Measurements from ENCODE around the gene CD79A. TPM values are rescaled to one million over a fixed set of nuclear protein-coding genes. Genes with fewer than 3 reads are reported as not detected.
A peak's percentile ranks its signal among the peaks of the same experiment; 100 is the strongest.

Gene CD79A
- total RNA-seq, 1 donor from 2014 or later = not detected

DNA sequence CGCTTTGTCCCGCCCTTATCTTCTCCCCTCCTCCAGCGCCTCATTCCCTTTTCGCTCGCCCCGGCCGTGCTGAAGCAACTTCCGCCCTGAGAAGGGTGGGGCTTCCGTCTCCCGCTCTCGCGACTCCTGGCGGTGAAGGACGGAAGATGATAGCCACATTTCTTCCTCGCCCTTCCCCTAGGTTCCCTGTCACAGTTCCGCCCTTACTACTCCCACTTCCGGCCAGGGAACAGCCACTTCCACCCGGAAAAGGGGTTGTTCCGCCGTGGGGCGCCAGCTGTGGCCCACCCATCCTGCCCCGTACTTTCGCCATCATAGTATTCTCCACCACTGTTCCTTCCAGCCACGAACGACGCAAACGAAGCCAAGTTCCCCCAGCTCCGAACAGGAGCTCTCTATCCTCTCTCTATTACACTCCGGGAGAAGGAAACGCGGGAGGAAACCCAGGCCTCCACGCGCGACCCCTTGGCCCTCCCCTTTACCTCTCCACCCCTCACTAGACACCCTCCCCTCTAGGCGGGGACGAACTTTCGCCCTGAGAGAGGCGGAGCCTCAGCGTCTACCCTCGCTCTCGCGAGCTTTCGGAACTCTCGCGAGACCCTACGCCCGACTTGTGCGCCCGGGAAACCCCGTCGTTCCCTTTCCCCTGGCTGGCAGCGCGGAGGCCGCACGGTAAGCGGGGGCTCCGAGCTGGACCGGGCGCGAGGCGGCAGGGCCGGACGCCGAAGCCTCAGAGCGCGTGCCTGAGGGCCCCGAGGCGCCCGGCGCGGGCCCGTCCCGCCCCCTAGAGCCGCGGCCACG is 17.3 kb upstream of the CD79A start, which contains the start of gene RPS19:
Gene RPS19 (plus strand): TSS at position 638 of the 801 bp plus-strand sequence. CDS start 520 bp downstream, outside the sequence.
- peak; percentile 99 for DNase-seq (ENCODE audit: extremely low spot score, unreplicated experiment)
- Mint-ChIP-seq H3K36me3 (ENCODE audit: unreplicated experiment) (peaks cover 37% of the 10 kb centered on the region), H3K9me3 (ENCODE audit: unreplicated experiment) (no peaks in the 10 kb centered on the region), H3K4me3 (ENCODE audit: unreplicated experiment) (peak within 1 kb of the TSS; percentile 99), H3K4me1 (ENCODE audit: unreplicated experiment) (peaks cover 34% of the 10 kb centered on the region), H3K27me3 (ENCODE audit: unreplicated experiment) (peaks cover 11% of the 10 kb centered on the region), H3K27ac (ENCODE audit: unreplicated experiment) (peak within 1 kb of the TSS; percentile 100)
- TF ChIP-seq, protein P1, sequence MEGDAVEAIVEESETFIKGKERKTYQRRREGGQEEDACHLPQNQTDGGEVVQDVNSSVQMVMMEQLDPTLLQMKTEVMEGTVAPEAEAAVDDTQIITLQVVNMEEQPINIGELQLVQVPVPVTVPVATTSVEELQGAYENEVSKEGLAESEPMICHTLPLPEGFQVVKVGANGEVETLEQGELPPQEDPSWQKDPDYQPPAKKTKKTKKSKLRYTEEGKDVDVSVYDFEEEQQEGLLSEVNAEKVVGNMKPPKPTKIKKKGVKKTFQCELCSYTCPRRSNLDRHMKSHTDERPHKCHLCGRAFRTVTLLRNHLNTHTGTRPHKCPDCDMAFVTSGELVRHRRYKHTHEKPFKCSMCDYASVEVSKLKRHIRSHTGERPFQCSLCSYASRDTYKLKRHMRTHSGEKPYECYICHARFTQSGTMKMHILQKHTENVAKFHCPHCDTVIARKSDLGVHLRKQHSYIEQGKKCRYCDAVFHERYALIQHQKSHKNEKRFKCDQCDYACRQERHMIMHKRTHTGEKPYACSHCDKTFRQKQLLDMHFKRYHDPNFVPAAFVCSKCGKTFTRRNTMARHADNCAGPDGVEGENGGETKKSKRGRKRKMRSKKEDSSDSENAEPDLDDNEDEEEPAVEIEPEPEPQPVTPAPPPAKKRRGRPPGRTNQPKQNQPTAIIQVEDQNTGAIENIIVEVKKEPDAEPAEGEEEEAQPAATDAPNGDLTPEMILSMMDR (IDR thresholded peaks at IDR 0.05) = peak; percentile 64

GRCh38 chr19:41860419-41861115 is 16.5 kb upstream of the CD79A start:
- Mint-ChIP-seq H3K36me3 (ENCODE audit: unreplicated experiment) (peaks cover 40% of the 10 kb centered on the region), H3K27me3 (ENCODE audit: unreplicated experiment) (peaks cover 6% of the 10 kb centered on the region), H3K27ac (ENCODE audit: unreplicated experiment) (peak overlapping the region; percentile 91), H3K4me1 (ENCODE audit: unreplicated experiment) (peaks cover 36% of the 10 kb centered on the region), H3K9me3 (ENCODE audit: unreplicated experiment) (no peaks in the 10 kb centered on the region), H3K4me3 (ENCODE audit: unreplicated experiment) (peak overlapping the region; percentile 86)
- DNase-seq (ENCODE audit: extremely low spot score, unreplicated experiment) = no peak
- TF ChIP-seq, protein P1 (IDR thresholded peaks at IDR 0.05) = no peak

- peak overlapping the region; percentile 86 for H3K4me3 Mint-ChIP-seq (ENCODE audit: unreplicated experiment)
- peaks cover 36% of the 10 kb centered on the region for H3K4me1 Mint-ChIP-seq (ENCODE audit: unreplicated experiment)
- H3K9me3 Mint-ChIP-seq (ENCODE audit: unreplicated experiment) = no peaks in the 10 kb centered on the region
- H3K36me3 Mint-ChIP-seq (ENCODE audit: unreplicated experiment) = peaks cover 40% of the 10 kb centered on the region
- H3K27me3 Mint-ChIP-seq (ENCODE audit: unreplicated experiment) = peaks cover 6% of the 10 kb centered on the region
- TF ChIP-seq, protein P1 (IDR thresholded peaks at IDR 0.05) = no peak
- DNase-seq (ENCODE audit: extremely low spot score, unreplicated experiment) = no peak
- peak overlapping the region; percentile 91 for H3K27ac Mint-ChIP-seq (ENCODE audit: unreplicated experiment)
Observed at GRCh38 chr19:41861116-41861768, 15.8 kb upstream of the CD79A start.

GRCh38 chr19:41861846-41862245 is 15.2 kb upstream of the CD79A start:
- Mint-ChIP-seq H3K36me3 (ENCODE audit: unreplicated experiment) (peaks cover 42% of the 10 kb centered on the region), H3K4me1 (ENCODE audit: unreplicated experiment) (peaks cover 36% of the 10 kb centered on the region), H3K4me3 (ENCODE audit: unreplicated experiment) (peak overlapping the region; percentile 86), H3K27ac (ENCODE audit: unreplicated experiment) (no peak overlapping the region), H3K27me3 (ENCODE audit: unreplicated experiment) (peaks cover 6% of the 10 kb centered on the region), H3K9me3 (ENCODE audit: unreplicated experiment) (no peaks in the 10 kb centered on the region)
- TF ChIP-seq, protein P1 (IDR thresholded peaks at IDR 0.05) = no peak
- DNase-seq (ENCODE audit: extremely low spot score, unreplicated experiment) = no peak

All from osteocyte (in vitro differentiated cells).